Nephron progenitor cell (in vitro differentiated cells): ENCODE results near the gene SMIM7.

Experiments
- DNase-seq: peaks from one replicate; pipeline ENCODE4 v3.0.0; 2021
- H3K27ac Mint-ChIP-seq: 2 replicates; pipeline ENCODE4 v1.8.0; 2021; ENCODE audit warnings: mild to moderate bottlenecking, moderate library complexity, mixed read lengths
- H3K27me3 Mint-ChIP-seq: 2 replicates; pipeline ENCODE4 v1.8.0; 2021; ENCODE audit warnings: mild to moderate bottlenecking, low read depth, mixed read lengths; ENCODE audit not compliant: poor library complexity
- H3K36me3 Mint-ChIP-seq: 2 replicates; pipeline ENCODE4 v1.8.0; 2021; ENCODE audit warnings: low read depth, mixed read lengths
- H3K4me1 Mint-ChIP-seq: 2 replicates; pipeline ENCODE4 v1.8.0; 2021; ENCODE audit warnings: mixed read lengths
- H3K4me3 Mint-ChIP-seq: 2 replicates; pipeline ENCODE4 v1.8.0; 2021; ENCODE audit warnings: mild to moderate bottlenecking, moderate library complexity, mixed read lengths
- H3K9me3 Mint-ChIP-seq: 2 replicates; pipeline ENCODE4 v1.8.0; 2021; ENCODE audit warnings: mild to moderate bottlenecking, moderate library complexity, mixed read lengths
- TF ChIP-seq, protein P1 (sequence below): fragments of 200-600 bp; sonication (generic); IDR thresholded peaks from 2 replicates; pipeline ENCODE4 v1.5.0; 2021; ENCODE audit warnings: antibody characterized with exemption

Gene SMIM7

GRCh38 chr19:16598848-16599247, 61.1 kb downstream of the SMIM7 start:
- H3K4me3 Mint-ChIP-seq: no peak overlapping the region
- H3K27me3 Mint-ChIP-seq: peaks cover 6% of the 10 kb centered on the region
- no peak for DNase-seq
- H3K36me3 Mint-ChIP-seq: no peaks in the 10 kb centered on the region
- TF ChIP-seq, protein P1, sequence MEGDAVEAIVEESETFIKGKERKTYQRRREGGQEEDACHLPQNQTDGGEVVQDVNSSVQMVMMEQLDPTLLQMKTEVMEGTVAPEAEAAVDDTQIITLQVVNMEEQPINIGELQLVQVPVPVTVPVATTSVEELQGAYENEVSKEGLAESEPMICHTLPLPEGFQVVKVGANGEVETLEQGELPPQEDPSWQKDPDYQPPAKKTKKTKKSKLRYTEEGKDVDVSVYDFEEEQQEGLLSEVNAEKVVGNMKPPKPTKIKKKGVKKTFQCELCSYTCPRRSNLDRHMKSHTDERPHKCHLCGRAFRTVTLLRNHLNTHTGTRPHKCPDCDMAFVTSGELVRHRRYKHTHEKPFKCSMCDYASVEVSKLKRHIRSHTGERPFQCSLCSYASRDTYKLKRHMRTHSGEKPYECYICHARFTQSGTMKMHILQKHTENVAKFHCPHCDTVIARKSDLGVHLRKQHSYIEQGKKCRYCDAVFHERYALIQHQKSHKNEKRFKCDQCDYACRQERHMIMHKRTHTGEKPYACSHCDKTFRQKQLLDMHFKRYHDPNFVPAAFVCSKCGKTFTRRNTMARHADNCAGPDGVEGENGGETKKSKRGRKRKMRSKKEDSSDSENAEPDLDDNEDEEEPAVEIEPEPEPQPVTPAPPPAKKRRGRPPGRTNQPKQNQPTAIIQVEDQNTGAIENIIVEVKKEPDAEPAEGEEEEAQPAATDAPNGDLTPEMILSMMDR: no peak
- H3K4me1 Mint-ChIP-seq: peaks cover 38% of the 10 kb centered on the region
- H3K9me3 Mint-ChIP-seq: no peaks in the 10 kb centered on the region
- H3K27ac Mint-ChIP-seq: no peak overlapping the region

- Mint-ChIP-seq H3K27ac (no peak overlapping the region), H3K27me3 (peaks cover 6% of the 10 kb centered on the region), H3K36me3 (no peaks in the 10 kb centered on the region), H3K4me3 (no peak overlapping the region), H3K4me1 (peaks cover 55% of the 10 kb centered on the region), H3K9me3 (no peaks in the 10 kb centered on the region)
- no peak for DNase-seq
- TF ChIP-seq, protein P1: no peak
These were observed 63.5 kb downstream of the SMIM7 start for GRCh38 chr19:16596399-16596798.
